DOHH2 (cell line): Measurements from ENCODE around the gene AFF1.

ENCODE experiments used
- H3F3A ChIP-seq: fragments of 200-600 bp; sonication (generic), shearing (Covaris generic); 2 replicates; pipeline ENCODE4 v1.6.0; 2016; ENCODE audit warnings: antibody characterized with exemption, mild to moderate bottlenecking; ENCODE audit not compliant: control insufficient read depth, insufficient read depth
- H3K27ac ChIP-seq: fragments of 200-600 bp; sonication (generic); 2 replicates; pipeline ENCODE4 v1.5.1; 2014; ENCODE audit warnings: low read depth, mild to moderate bottlenecking, low read length, moderate library complexity
- H3K27me3 ChIP-seq: fragments of 200-600 bp; sonication (generic); 2 replicates; pipeline ENCODE4 v1.6.1; 2014; ENCODE audit warnings: mild to moderate bottlenecking, low read length, mixed read lengths; ENCODE audit not compliant: control insufficient read depth
- H3K36me3 ChIP-seq: fragments of 200-600 bp; sonication (generic); 2 replicates; pipeline ENCODE4 v1.6.1; 2014; ENCODE audit warnings: mild to moderate bottlenecking, low read length, moderate library complexity, mixed read lengths; ENCODE audit not compliant: control insufficient read depth
- H3K4me1 ChIP-seq: fragments of 200-600 bp; sonication (generic); 2 replicates; pipeline ENCODE4 v1.6.1; 2014; ENCODE audit warnings: mild to moderate bottlenecking, low read length, mixed read lengths; ENCODE audit not compliant: control insufficient read depth
- H3K4me2 ChIP-seq: fragments of 200-600 bp; sonication (generic); 2 replicates; pipeline ENCODE4 v1.6.0; 2014; ENCODE audit warnings: mild to moderate bottlenecking, low read length, moderate library complexity
- H3K4me3 ChIP-seq: fragments of 200-600 bp; sonication (generic); 2 replicates; pipeline ENCODE4 v1.5.1; 2014; ENCODE audit warnings: mild to moderate bottlenecking, low read length, mixed read lengths
- H3K79me2 ChIP-seq: fragments of 200-600 bp; sonication (generic); 2 replicates; pipeline ENCODE4 v1.6.1; 2014; ENCODE audit warnings: mild to moderate bottlenecking, low read length, mixed read lengths; ENCODE audit not compliant: control insufficient read depth
- H3K9me2 ChIP-seq: fragments of 200-600 bp; sonication (generic); replicated peaks from 2 replicates; pipeline ENCODE4 v1.6.1; 2014; ENCODE audit warnings: mild to moderate bottlenecking, low read length, mixed read lengths; ENCODE audit not compliant: control insufficient read depth
- H3K9me3 ChIP-seq: fragments of 200-600 bp; sonication (generic); 2 replicates; pipeline ENCODE4 v1.6.1; 2014; ENCODE audit warnings: antibody characterized with exemption, low read length, mixed read lengths; ENCODE audit not compliant: control insufficient read depth, insufficient read depth
- H4K20me1 ChIP-seq: fragments of 200-600 bp; sonication (generic); 2 replicates; pipeline ENCODE4 v1.6.0; 2014; ENCODE audit warnings: low read depth, mild to moderate bottlenecking, antibody characterized with exemption, low read length, moderate library complexity; ENCODE audit not compliant: control insufficient read depth, insufficient read depth
- CTCF ChIP-seq: fragments of 200-600 bp; sonication (generic); IDR thresholded peaks from one replicate; pipeline ENCODE4 v1.5.1; 2014; ENCODE audit warnings: antibody characterized with exemption, mild to moderate bottlenecking, low read depth, low read length; ENCODE audit not compliant: poor library complexity, severe bottlenecking
- EZH2phosphoT487 ChIP-seq: fragments of 200-600 bp; sonication (generic); IDR thresholded peaks from 2 replicates; pipeline ENCODE4 v1.6.1; 2017; ENCODE audit warnings: borderline replicate concordance, mild to moderate bottlenecking, antibody characterized with exemption, low read length, moderate library complexity, mixed read lengths

AFF1 gene

GRCh38 chr4:87166296-87166854, 231.6 kb downstream of the AFF1 start:
- Histone ChIP-seq H3K9me2 (no peaks in the 10 kb centered on the region), H3K79me2 (no peaks in the 10 kb centered on the region), H3K9me3 (no peaks in the 10 kb centered on the region), H3F3A (no peaks in the 10 kb centered on the region), H3K4me3 (no peak overlapping the region), H3K27ac (no peak overlapping the region), H3K4me2 (no peak overlapping the region), H3K4me1 (no peaks in the 10 kb centered on the region), H4K20me1 (no peaks in the 10 kb centered on the region), H3K36me3 (peaks cover 24% of the 10 kb centered on the region), H3K27me3 (no peaks in the 10 kb centered on the region)
- TF ChIP-seq CTCF (no peak), EZH2phosphoT487 (no peak)

GRCh38 chr4:87171944-87172343, 237.1 kb downstream of the AFF1 start:
- Histone ChIP-seq H3K4me1 (no peaks in the 10 kb centered on the region), H3F3A (no peaks in the 10 kb centered on the region), H3K4me3 (no peak overlapping the region), H3K4me2 (no peak overlapping the region), H3K9me2 (no peaks in the 10 kb centered on the region), H3K79me2 (no peaks in the 10 kb centered on the region), H3K27ac (no peak overlapping the region), H4K20me1 (no peaks in the 10 kb centered on the region), H3K27me3 (no peaks in the 10 kb centered on the region), H3K36me3 (peaks cover 16% of the 10 kb centered on the region), H3K9me3 (no peaks in the 10 kb centered on the region)
- TF ChIP-seq EZH2phosphoT487 (no peak), CTCF (no peak)

- no peaks in the 10 kb centered on the region for H3K27me3 ChIP-seq
- H3K79me2 ChIP-seq = no peaks in the 10 kb centered on the region
- H4K20me1 ChIP-seq = no peaks in the 10 kb centered on the region
- no peaks in the 10 kb centered on the region for H3F3A ChIP-seq
- no peak overlapping the region for H3K27ac ChIP-seq
- no peak overlapping the region for H3K4me2 ChIP-seq
- no peak overlapping the region for H3K4me3 ChIP-seq
- no peaks in the 10 kb centered on the region for H3K9me2 ChIP-seq
- no peak for TF ChIP-seq CTCF
- TF ChIP-seq EZH2phosphoT487 = no peak
- peaks cover 9% of the 10 kb centered on the region for H3K36me3 ChIP-seq
- no peaks in the 10 kb centered on the region for H3K4me1 ChIP-seq
- no peaks in the 10 kb centered on the region for H3K9me3 ChIP-seq
Observed at GRCh38 chr4:87174672-87175071, 239.9 kb downstream of the AFF1 start.
